Testis (tissue), 3 donors: Measurements from ENCODE around the gene UPF1. TPM values are rescaled to one million over a fixed set of nuclear protein-coding genes. Genes with fewer than 3 reads are reported as not detected.
A peak's percentile ranks its signal among the peaks of the same experiment; 100 is the strongest.
"Not testable (repeated sequence)": the region's sequence is repeated elsewhere in the genome, so short reads cannot be mapped to it uniquely, and the experiment has no call there.

Source experiments
- DNase-seq: peaks from one replicate; pipeline ENCODE4 v3.0.0-alpha.2; 2019
- H3K27ac ChIP-seq, 2 donors: fragments of 200-600 bp; sonication (generic); one replicate each; pipeline ENCODE4 v1.5.1; 2019
- H3K27me3 ChIP-seq: fragments of 200-600 bp; sonication (generic); one replicate; pipeline ENCODE4 v1.5.1; 2019
- H3K36me3 ChIP-seq: fragments of 200-600 bp; sonication (generic); one replicate; pipeline ENCODE4 v1.5.1; 2017; ENCODE audit warnings: low read depth; ENCODE audit errors: missing control alignments
- H3K4me1 ChIP-seq: fragments of 200-600 bp; sonication (generic); one replicate; pipeline ENCODE4 v1.5.1; 2019
- H3K4me3 ChIP-seq, 2 donors: fragments of 200-600 bp; sonication (generic); one replicate each; pipeline ENCODE4 v1.5.1; 2017 to 2019
- H3K9me3 ChIP-seq: fragments of 200-600 bp; sonication (generic); one replicate; pipeline ENCODE4 v1.5.1; 2017
- CTCF ChIP-seq, 3 experiments: fragments of 450-650 bp in 2 of 3; fragments of 200-600 bp in 1 of 3; sonication (generic) in 1 of 3; IDR thresholded peaks; one replicate each; pipeline ENCODE4 v1.5.1; 2016 to 2019; ENCODE audit warnings: antibody characterized with exemption in 3 of 3, mild to moderate bottlenecking in 2 of 3, moderate library complexity in 1 of 3
- POLR2A ChIP-seq: fragments of 450-650 bp; IDR thresholded peaks from one replicate; pipeline ENCODE4 v1.6.1; 2017; ENCODE audit warnings: antibody characterized with exemption, mild to moderate bottlenecking, moderate library complexity
- WGBS, 2 donors: methylation state at CpG; one replicate each; pipeline ENCODE4 v1.1.5; 2018; 5-methylcytosine and 5-hydroxymethylcytosine counted together
- intact Hi-C: fragments of 100-400 bp; cut with DNase I; formaldehyde crosslinking; loops from one replicate; pipeline ENCODE4 v1.15.1; 2023; ENCODE audit warnings: low total_unique reads
- polyA plus RNA-seq: library from polyadenylated mRNA; stranded (reverse); fragments of 350-450 nt; fragmentation: Illumina TruSeq; extraction: RNeasy Lipid Tissue Mini Kit (QIAGEN cat#74804); gene quantifications from one replicate; pipeline ENCODE4 v1.2.3, GENCODE V29; 2014; ENCODE audit warnings: low read depth, low replicate concordance; ENCODE audit not compliant: insufficient read depth
- total RNA-seq, 2 donors: library from RNA; depleted of rRNA; stranded (reverse); fragments of >200 nt; gene quantifications; one replicate each; pipeline ENCODE4 v1.2.3, GENCODE V29; 2016

The UPF1 gene
- total and polyA plus RNA-seq, 3 donors from 2014 or later = 99.0 to 188 (median 176) TPM

GRCh38 chr19:18900700-18901481 lies 69.1 kb downstream of the UPF1 start:
- H3K36me3 ChIP-seq = no peaks in the 10 kb centered on the region
- 91 to 93% methylated on average over 9 to 16 of the region's 17 CpGs for WGBS, 2 donors
- no peaks in the 10 kb centered on the region for H3K9me3 ChIP-seq
- peaks cover 13% of the 10 kb centered on the region for H3K4me1 ChIP-seq
- H3K4me3 ChIP-seq = no peak overlapping the region
- no peaks in the 10 kb centered on the region for H3K27me3 ChIP-seq
- H3K27ac ChIP-seq = no peak overlapping the region
- no peak for TF ChIP-seq CTCF (IDR thresholded peaks at IDR 0.05)
- intact Hi-C loops = no loop called here
- DNase-seq = no peak

DNA sequence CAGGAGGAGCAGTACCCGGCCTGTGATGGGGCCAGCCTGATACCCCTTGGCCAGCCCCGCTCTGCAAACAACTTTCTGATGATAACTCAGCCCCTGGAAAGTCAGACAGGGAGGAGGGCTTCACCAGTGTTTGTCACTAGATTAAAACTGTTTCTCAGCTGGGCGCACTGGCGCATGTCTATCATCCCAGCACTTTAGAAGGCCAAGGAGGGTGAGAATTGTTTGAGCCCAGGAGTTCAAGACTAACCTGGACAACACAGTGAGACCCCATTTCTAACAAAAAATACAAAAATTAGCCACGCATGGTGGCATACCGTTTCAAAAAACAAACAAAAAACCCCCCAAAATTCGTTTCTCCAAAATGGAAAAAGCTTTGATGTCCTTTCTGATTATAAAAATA lies 69.7 kb downstream of the UPF1 start:
- 89 to 95% methylated on average over 7 of the region's 7 CpGs for WGBS, 2 donors
- DNase-seq = no peak

DNA sequence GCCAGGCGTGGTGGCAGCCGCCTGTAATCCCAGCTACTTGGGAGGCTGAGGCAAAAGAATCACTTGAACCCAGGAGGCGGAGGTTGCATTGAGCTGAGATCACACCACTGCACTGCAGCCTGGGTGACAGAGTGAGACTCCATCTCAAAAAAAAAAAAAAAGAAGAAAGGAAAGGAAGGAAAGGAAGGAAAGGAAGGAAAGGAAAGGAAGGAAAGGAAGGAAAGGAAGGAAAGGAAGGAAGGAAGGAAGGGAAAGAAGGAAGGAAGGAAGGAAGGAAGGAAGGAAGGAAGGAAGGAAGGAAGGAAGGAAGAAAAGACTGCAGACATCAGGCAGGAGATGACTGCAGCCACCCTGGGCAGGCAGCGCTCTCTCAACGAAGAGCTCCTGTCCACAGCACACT lies 70.8 kb downstream of the UPF1 start:
- WGBS, 2 donors = 86 to 87% methylated on average over 5 of the region's 5 CpGs
- intact Hi-C loops, DNase-seq: not testable (repeated sequence)

More for the DNA sequence above, 69.7 kb downstream of the UPF1 start:
- Histone ChIP-seq H3K27ac (no peak overlapping the region), H3K27me3 (no peaks in the 10 kb centered on the region), H3K9me3 (no peaks in the 10 kb centered on the region), H3K4me3 (no peak overlapping the region), H3K36me3 (no peaks in the 10 kb centered on the region), H3K4me1 (peaks cover 10% of the 10 kb centered on the region)
- TF ChIP-seq POLR2A = no peak
- no peak for TF ChIP-seq CTCF (IDR thresholded peaks at IDR 0.05)
- intact Hi-C loops = no loop called here

DNA sequence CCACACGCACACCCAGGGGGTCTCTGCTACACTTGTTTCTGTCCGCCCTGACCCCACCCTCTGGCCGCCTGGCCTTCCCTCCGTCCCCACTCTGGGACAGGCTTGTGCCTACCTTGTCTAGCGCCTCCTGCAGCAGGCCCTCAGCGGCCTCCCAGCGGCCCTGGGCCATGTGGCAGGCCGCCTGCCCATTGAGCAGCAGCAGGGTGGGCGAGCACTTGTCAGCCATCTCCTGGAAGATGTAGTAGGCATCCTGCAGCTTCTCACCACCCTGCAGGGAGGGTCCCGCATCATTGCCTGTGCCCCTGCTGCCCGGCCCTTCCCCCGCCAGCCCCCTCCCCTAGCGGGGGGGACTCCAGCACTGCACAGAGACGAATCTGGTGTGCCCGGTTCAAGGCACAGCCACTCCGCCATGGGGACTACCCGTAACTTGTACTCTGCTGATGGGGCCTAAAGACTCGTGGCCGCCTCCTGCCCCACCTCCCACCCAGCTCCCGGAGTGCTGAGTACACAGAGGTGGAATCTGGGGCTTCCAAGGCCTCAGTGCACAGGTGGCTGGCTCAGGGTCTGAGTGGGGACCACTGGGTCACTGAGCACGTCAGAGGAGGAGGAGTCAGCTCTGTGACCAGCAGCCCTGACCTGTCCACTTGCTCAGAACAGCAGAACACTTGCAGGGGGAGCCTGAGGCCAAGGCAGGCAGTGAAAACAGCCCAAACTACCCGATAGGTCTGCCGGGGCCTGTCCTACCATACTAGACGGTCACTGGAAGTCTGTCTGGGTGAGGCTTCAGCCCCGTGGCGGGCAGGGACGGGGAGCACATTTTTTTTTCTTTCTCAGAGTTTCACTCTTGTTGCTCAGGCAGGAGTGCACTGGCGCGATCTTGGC lies 71.6 kb downstream of the UPF1 start:
- DNase-seq = no peak
- peaks cover 15% of the 10 kb centered on the region for H3K4me1 ChIP-seq
- no peaks in the 10 kb centered on the region for H3K9me3 ChIP-seq
- TF ChIP-seq CTCF (IDR thresholded peaks at IDR 0.05) (no peak), POLR2A (no peak)
- H3K27me3 ChIP-seq = no peaks in the 10 kb centered on the region
- WGBS, 2 donors = 64 to 90% methylated on average over 21 to 28 of the region's 29 CpGs
- intact Hi-C loops = no loop called here
- H3K4me3 ChIP-seq = peak overlapping the region in 1 of 2 donors; percentile 46
- peak overlapping the region in 1 of 2 donors; percentile 7 for H3K27ac ChIP-seq
- H3K36me3 ChIP-seq = no peaks in the 10 kb centered on the region

More for the DNA sequence above, 70.8 kb downstream of the UPF1 start:
- not testable (repeated sequence) for H3K27ac ChIP-seq, H3K4me3 ChIP-seq, H3K27me3 ChIP-seq, H3K9me3 ChIP-seq, H3K36me3 ChIP-seq
- peaks cover 12% of the 10 kb centered on the region for H3K4me1 ChIP-seq

DNA sequence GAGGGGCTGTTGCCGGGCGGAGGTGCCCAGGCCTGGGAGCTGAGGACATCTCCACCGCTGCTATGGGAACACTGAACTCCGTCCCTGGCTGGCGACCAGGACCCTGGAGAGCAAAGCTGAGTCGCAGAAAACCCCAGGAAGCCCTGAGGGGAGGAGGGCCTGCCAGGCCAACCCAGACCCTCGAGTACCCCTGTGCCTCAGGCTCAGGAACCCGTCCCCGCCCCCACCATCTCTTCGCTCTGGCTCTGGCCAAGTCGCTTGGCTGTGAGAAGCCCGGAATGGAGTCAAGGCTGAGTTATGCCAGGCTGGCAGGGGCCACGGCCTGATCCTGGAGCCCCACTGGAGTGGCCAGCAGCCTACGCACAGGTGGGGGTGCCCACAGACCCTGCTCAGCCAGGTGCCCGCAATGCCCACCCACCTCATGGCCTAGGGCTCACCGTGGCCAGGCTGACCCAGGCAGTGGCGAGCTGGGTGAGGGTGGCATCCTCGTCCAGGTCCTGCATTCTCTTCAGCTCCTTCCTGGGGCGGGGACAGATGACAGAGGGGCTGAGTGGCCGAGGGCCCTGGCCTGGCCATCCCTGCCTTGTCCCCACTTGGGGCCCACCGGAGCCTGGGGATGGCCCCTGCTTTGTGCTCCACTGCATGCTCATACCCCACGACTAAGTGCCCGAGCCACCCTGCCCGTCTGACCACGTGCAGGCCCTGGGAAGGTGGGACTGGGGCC lies 72.7 kb downstream of the UPF1 start:
- H3K36me3 ChIP-seq = no peaks in the 10 kb centered on the region
- H3K9me3 ChIP-seq = no peaks in the 10 kb centered on the region
- no peak for TF ChIP-seq CTCF (IDR thresholded peaks at IDR 0.05)
- TF ChIP-seq POLR2A = no peak
- DNase-seq = no peak
- H3K27me3 ChIP-seq = no peaks in the 10 kb centered on the region
- intact Hi-C loops = no loop called here
- H3K4me1 ChIP-seq = peaks cover 16% of the 10 kb centered on the region
- peak overlapping the region; percentile 7 to 61 for H3K27ac ChIP-seq
- peak overlapping the region in 1 of 2 donors; percentile 46 for H3K4me3 ChIP-seq
- WGBS, 2 donors = 48 to 66% methylated on average over 4 to 19 of the region's 25 CpGs
